Esophagus squamous epithelium (tissue), 5 donors: ENCODE data around the gene TUBGCP5. TPM values are rescaled to one million over a fixed set of nuclear protein-coding genes. Genes with fewer than 3 reads are reported as not detected.
A peak's percentile ranks its signal among the peaks of the same experiment; 100 is the strongest.

Source experiments
- DNase-seq: peaks from one replicate; lab custom pipeline; 2025; lab: John Stamatoyannopoulos, UW
- H3K27ac ChIP-seq, 4 donors: fragments of 200-600 bp; sonication (generic); one replicate each; pipeline ENCODE4 v1.5.1; 2016 to 2019; ENCODE audit warnings: mild to moderate bottlenecking in 1 of 4
- H3K27me3 ChIP-seq, 4 donors: fragments of 200-600 bp; sonication (generic); 1 replicate in 3 of 4; 2 replicates in 1 of 4; pipeline versions ENCODE4 v1.5.1 to v1.6.0; 2017 to 2021; ENCODE audit warnings: antibody characterized with exemption in 1 of 4
- H3K36me3 ChIP-seq, 3 donors: fragments of 200-600 bp; sonication (generic); one replicate each; pipeline ENCODE4 v1.5.1; 2016 to 2019
- H3K4me1 ChIP-seq, 3 donors: fragments of 200-600 bp; sonication (generic); one replicate each; pipeline ENCODE4 v1.5.1; 2017 to 2019
- H3K4me3 ChIP-seq, 4 donors: fragments of 200-600 bp; sonication (generic); 1 replicate in 3 of 4; 2 replicates in 1 of 4; pipeline ENCODE4 v1.5.1; 2016 to 2019; ENCODE audit warnings: mild to moderate bottlenecking in 2 of 4, moderate library complexity in 1 of 4
- H3K9me3 ChIP-seq, 3 donors: fragments of 200-600 bp; sonication (generic); one replicate each; pipeline ENCODE4 v1.5.1; 2016 to 2019
- CTCF ChIP-seq, 6 experiments: fragments of 450-650 bp in 4 of 6; fragments of 200-600 bp in 2 of 6; sonication (generic) in 2 of 6; IDR thresholded peaks; one replicate each; pipeline ENCODE4 v1.5.1; 2016 to 2019; ENCODE audit warnings: antibody characterized with exemption in 6 of 6, mild to moderate bottlenecking in 4 of 6, moderate library complexity in 4 of 6
- POLR2A ChIP-seq, 4 donors: fragments of 450-650 bp; IDR thresholded peaks; one replicate each; pipeline ENCODE4 v1.6.1; 2017; ENCODE audit warnings: antibody characterized with exemption in 4 of 4, mild to moderate bottlenecking in 4 of 4, moderate library complexity in 3 of 4
- WGBS, 2 donors: methylation state at CpG; one replicate each; pipeline ENCODE4 v1.1.5; 2018; 5-methylcytosine and 5-hydroxymethylcytosine counted together
- intact Hi-C: fragments of 100-400 bp; cut with DNase I; formaldehyde crosslinking; loops from one replicate; pipeline ENCODE4 v1.15.0; 2022
- total RNA-seq, 4 donors: library from RNA; depleted of rRNA; stranded (reverse); fragments of >200 nt; gene quantifications; one replicate each; pipeline ENCODE4 v1.1.0, GENCODE V29; 2016
- donor health status: DM: yes; HTN: yes; CAD: no.

TUBGCP5 gene
- total RNA-seq, 4 donors from 2014 or later: 10.6 to 33.6 (median 20.0) TPM

- DNase-seq: no peak
- intact Hi-C loops: no loop called here
- WGBS, 2 donors: 0 to 47% methylated on average over 2 to 3 of the region's 10 CpGs
- Histone ChIP-seq H3K27me3 (no peaks in the 10 kb centered on the region), H3K27ac (peak overlapping the region; percentile 75 to 95 (median 94)), H3K4me1 (peaks cover 4 to 26% (median 8%) of the 10 kb centered on the region in 3 donors), H3K9me3 (no peaks in the 10 kb centered on the region), H3K36me3 (peaks cover 0 to 19% (median 4%) of the 10 kb centered on the region in 3 donors), H3K4me3 (peak overlapping the region; percentile 64 to 96 (median 84))
- no peak for TF ChIP-seq POLR2A (IDR thresholded peaks at IDR 0.05)
- TF ChIP-seq CTCF (IDR thresholded peaks at IDR 0.05): no peak
Measured at GRCh38 chr15:23039917-23040281, 530 bp upstream of the TUBGCP5 start.

GRCh38 chr15:23038726-23039142, 635 bp downstream of the TUBGCP5 start:
- no peak for DNase-seq
- Histone ChIP-seq H3K4me1 (peaks cover 4 to 26% (median 8%) of the 10 kb centered on the region in 3 donors), H3K27ac (peak overlapping the region; percentile 75 to 95 (median 94)), H3K36me3 (peaks cover 0 to 31% (median 4%) of the 10 kb centered on the region in 3 donors), H3K9me3 (no peaks in the 10 kb centered on the region), H3K27me3 (no peaks in the 10 kb centered on the region), H3K4me3 (peak overlapping the region; percentile 64 to 96 (median 84))
- TF ChIP-seq POLR2A (IDR thresholded peaks at IDR 0.05): no peak
- intact Hi-C loops: no loop called here
- 2 to 3% methylated on average over 11 to 14 of the region's 14 CpGs for WGBS, 2 donors

GRCh38 chr15:23035964-23036566, 3.3 kb downstream of the TUBGCP5 start:
- WGBS, 2 donors: 40 to 45% methylated on average over 5 of the region's 5 CpGs
- H3K27ac ChIP-seq: no peak overlapping the region
- TF ChIP-seq CTCF (IDR thresholded peaks at IDR 0.05): peak in 5 of 6 experiments; percentile 51 to 62 (median 53)
- no peak for TF ChIP-seq POLR2A (IDR thresholded peaks at IDR 0.05)
- H3K4me3 ChIP-seq: no peak overlapping the region
- no peak for DNase-seq
- peaks cover 4 to 26% (median 8%) of the 10 kb centered on the region in 3 donors for H3K4me1 ChIP-seq
- H3K9me3 ChIP-seq: no peaks in the 10 kb centered on the region
- intact Hi-C loops: no loop called here
- no peaks in the 10 kb centered on the region for H3K27me3 ChIP-seq
- peaks cover 0 to 57% (median 19%) of the 10 kb centered on the region in 3 donors for H3K36me3 ChIP-seq

- Histone ChIP-seq H3K27ac (no peak overlapping the region), H3K36me3 (peaks cover 7 to 78% (median 36%) of the 10 kb centered on the region in 3 donors), H3K4me1 (peaks cover 4 to 19% (median 5%) of the 10 kb centered on the region in 3 donors), H3K9me3 (no peaks in the 10 kb centered on the region), H3K27me3 (no peaks in the 10 kb centered on the region), H3K4me3 (no peak overlapping the region)
- intact Hi-C loops: no loop called here
- DNase-seq: no peak
- WGBS, 2 donors: 92% methylated on average over 2 of the region's 2 CpGs
- TF ChIP-seq CTCF (IDR thresholded peaks at IDR 0.05) (no peak), POLR2A (IDR thresholded peaks at IDR 0.05) (no peak)
Measured at GRCh38 chr15:23033979-23034378, 5.4 kb downstream of the TUBGCP5 start.

- TF ChIP-seq POLR2A (IDR thresholded peaks at IDR 0.05) (no peak), CTCF (IDR thresholded peaks at IDR 0.05) (no peak)
- no peaks in the 10 kb centered on the region for H3K27me3 ChIP-seq
- H3K9me3 ChIP-seq: no peaks in the 10 kb centered on the region
- DNase-seq: no peak
- 63 to 80% methylated on average over 1 of the region's 1 CpG for WGBS, 2 donors
- intact Hi-C loops: no loop called here
- no peak overlapping the region for H3K27ac ChIP-seq
- H3K4me3 ChIP-seq: no peak overlapping the region
- H3K36me3 ChIP-seq: peaks cover 7 to 100% (median 54%) of the 10 kb centered on the region in 3 donors
- no peaks in the 10 kb centered on the region for H3K4me1 ChIP-seq
Measured at GRCh38 chr15:23026218-23026617, 13.2 kb downstream of the TUBGCP5 start.
